ENCODE measurements around the gene RIPK3. TPM values are rescaled to one million over a fixed set of nuclear protein-coding genes. Genes with fewer than 3 reads are reported as not detected.
A peak's percentile ranks its signal among the peaks of the same experiment; 100 is the strongest.
"Not testable (repeated sequence)": the region's sequence is repeated elsewhere in the genome, so short reads cannot be mapped to it uniquely, and the experiment has no call there.

RIPK3 gene
- total RNA-seq, 1 experiment from 2014 or later: not detected

- H3K9me3 ChIP-seq: no peaks in the 10 kb centered on the region
- H3K4me3 ChIP-seq: no peak overlapping the region
- H3K27me3 ChIP-seq: no peaks in the 10 kb centered on the region
- peak; percentile 5 for DNase-seq
- H3K36me3 ChIP-seq: no peaks in the 10 kb centered on the region; the same call in 1 of the 2 replicates
These were observed 33.1 kb upstream of the RIPK3 start for GRCh38 chr14:24372701-24373416.

- H3K9me3 ChIP-seq, H3K4me3 ChIP-seq, H3K27me3 ChIP-seq, DNase-seq, H3K36me3 ChIP-seq: not testable (repeated sequence)
These were observed 31.8 kb upstream of the RIPK3 start for GRCh38 chr14:24371605-24372004.

GRCh38 chr14:24370748-24371147, 31.0 kb upstream of the RIPK3 start:
- no peak for DNase-seq
- H3K9me3 ChIP-seq: no peaks in the 10 kb centered on the region

GRCh38 chr14:24369907-24370687, 30.3 kb upstream of the RIPK3 start:
- Histone ChIP-seq H3K36me3 (no peaks in the 10 kb centered on the region; the same call in 1 of the 2 replicates), H3K4me3 (no peak overlapping the region), H3K27me3 (no peaks in the 10 kb centered on the region), H3K9me3 (no peaks in the 10 kb centered on the region)
- no peak for DNase-seq

More at GRCh38 chr14:24370748-24371147, 31.0 kb upstream of the RIPK3 start:
- Histone ChIP-seq H3K4me3 (no peak overlapping the region), H3K36me3 (no peaks in the 10 kb centered on the region; the same call in 1 of the 2 replicates), H3K27me3 (no peaks in the 10 kb centered on the region)

- DNase-seq: no peak
- Histone ChIP-seq H3K9me3 (no peaks in the 10 kb centered on the region), H3K36me3 (no peaks in the 10 kb centered on the region; the same call in 1 of the 2 replicates), H3K27me3 (no peaks in the 10 kb centered on the region), H3K4me3 (no peak overlapping the region)
These were observed 29.7 kb upstream of the RIPK3 start for GRCh38 chr14:24369463-24369862.

GRCh38 chr14:24368562-24369252, 28.9 kb upstream of the RIPK3 start:
- peak overlapping the region; percentile 61 for H3K4me3 ChIP-seq
- no peaks in the 10 kb centered on the region; the same call in 1 of the 2 replicates for H3K36me3 ChIP-seq
- H3K27me3 ChIP-seq: no peaks in the 10 kb centered on the region
- peak; percentile 65 for DNase-seq
- no peaks in the 10 kb centered on the region for H3K9me3 ChIP-seq

- Histone ChIP-seq H3K4me3 (peak overlapping the region; percentile 61), H3K36me3 (no peaks in the 10 kb centered on the region; the same call in 1 of the 2 replicates), H3K27me3 (no peaks in the 10 kb centered on the region), H3K9me3 (no peaks in the 10 kb centered on the region)
- no peak for DNase-seq
These were observed 28.4 kb upstream of the RIPK3 start for GRCh38 chr14:24368212-24368561.

- Histone ChIP-seq H3K36me3 (no peaks in the 10 kb centered on the region; the same call in 1 of the 2 replicates), H3K4me3 (peak within 1 kb of the TSS; percentile 61), H3K27me3 (no peaks in the 10 kb centered on the region), H3K9me3 (no peaks in the 10 kb centered on the region)
- peak; percentile 65 for DNase-seq
These were observed 27.9 kb upstream of the RIPK3 start, which contains the start of gene NFATC4 for GRCh38 chr14:24367514-24368211. NFATC4 (plus strand) TSS chr14:24368184; CDS start chr14:24368341, 157 bp downstream.

GRCh38 chr14:24366721-24367513, 27.1 kb upstream of the RIPK3 start:
- H3K4me3 ChIP-seq: peak overlapping the region; percentile 61
- no peaks in the 10 kb centered on the region for H3K27me3 ChIP-seq
- peak; percentile 87 for DNase-seq
- H3K9me3 ChIP-seq: no peaks in the 10 kb centered on the region
- H3K36me3 ChIP-seq: no peaks in the 10 kb centered on the region

GRCh38 chr14:24366413-24366720, 26.6 kb upstream of the RIPK3 start:
- Histone ChIP-seq H3K27me3 (no peaks in the 10 kb centered on the region), H3K9me3 (no peaks in the 10 kb centered on the region), H3K36me3 (no peaks in the 10 kb centered on the region), H3K4me3 (peak overlapping the region; percentile 61)
- no peak for DNase-seq

GRCh38 chr14:24365600-24366412, 26.0 kb upstream of the RIPK3 start:
- H3K4me3 ChIP-seq: peak overlapping the region; percentile 61
- DNase-seq: peak; percentile 80
- no peaks in the 10 kb centered on the region for H3K36me3 ChIP-seq
- no peaks in the 10 kb centered on the region for H3K9me3 ChIP-seq
- no peaks in the 10 kb centered on the region for H3K27me3 ChIP-seq

- no peak for DNase-seq
- Histone ChIP-seq H3K4me3 (no peak overlapping the region), H3K36me3 (no peaks in the 10 kb centered on the region), H3K27me3 (no peaks in the 10 kb centered on the region), H3K9me3 (no peaks in the 10 kb centered on the region)
These were observed 25.1 kb upstream of the RIPK3 start for GRCh38 chr14:24364841-24365240.

- H3K9me3 ChIP-seq: no peaks in the 10 kb centered on the region
- no peaks in the 10 kb centered on the region for H3K36me3 ChIP-seq
- H3K4me3 ChIP-seq: no peak overlapping the region
- no peaks in the 10 kb centered on the region for H3K27me3 ChIP-seq
- no peak for DNase-seq
These were observed 23.6 kb upstream of the RIPK3 start for GRCh38 chr14:24363401-24363800.

- no peak for DNase-seq
These were observed 22.6 kb upstream of the RIPK3 start for GRCh38 chr14:24362241-24362960.

GRCh38 chr14:24361326-24361725, 21.5 kb upstream of the RIPK3 start:
- no peaks in the 10 kb centered on the region for H3K27me3 ChIP-seq
- H3K36me3 ChIP-seq: no peaks in the 10 kb centered on the region
- no peak overlapping the region for H3K4me3 ChIP-seq
- DNase-seq: no peak
- H3K9me3 ChIP-seq: no peaks in the 10 kb centered on the region

More at GRCh38 chr14:24362241-24362960, 22.6 kb upstream of the RIPK3 start:
- no peaks in the 10 kb centered on the region for H3K36me3 ChIP-seq
- H3K9me3 ChIP-seq: no peaks in the 10 kb centered on the region
- H3K4me3 ChIP-seq: no peak overlapping the region
- no peaks in the 10 kb centered on the region for H3K27me3 ChIP-seq
